GM18907 (cell line): Measurements from ENCODE around the gene PCK2.

ENCODE experiments used
- ATAC-seq: cut with Tn5 transposase; IDR thresholded peaks from one replicate; pipeline ENCODE4 v1.9.1; 2021; ENCODE audit warnings: mild to moderate bottlenecking, moderate library complexity; ENCODE audit not compliant: unreplicated experiment

Gene PCK2

GRCh38 chr14:24060984-24061913 is 32.9 kb upstream of the PCK2 start:
- no peak for ATAC-seq

GRCh38 chr14:24062216-24062980 is 31.7 kb upstream of the PCK2 start:
- ATAC-seq, result no peak

GRCh38 chr14:24063263-24063836 is 30.8 kb upstream of the PCK2 start:
- ATAC-seq, result no peak

DNA sequence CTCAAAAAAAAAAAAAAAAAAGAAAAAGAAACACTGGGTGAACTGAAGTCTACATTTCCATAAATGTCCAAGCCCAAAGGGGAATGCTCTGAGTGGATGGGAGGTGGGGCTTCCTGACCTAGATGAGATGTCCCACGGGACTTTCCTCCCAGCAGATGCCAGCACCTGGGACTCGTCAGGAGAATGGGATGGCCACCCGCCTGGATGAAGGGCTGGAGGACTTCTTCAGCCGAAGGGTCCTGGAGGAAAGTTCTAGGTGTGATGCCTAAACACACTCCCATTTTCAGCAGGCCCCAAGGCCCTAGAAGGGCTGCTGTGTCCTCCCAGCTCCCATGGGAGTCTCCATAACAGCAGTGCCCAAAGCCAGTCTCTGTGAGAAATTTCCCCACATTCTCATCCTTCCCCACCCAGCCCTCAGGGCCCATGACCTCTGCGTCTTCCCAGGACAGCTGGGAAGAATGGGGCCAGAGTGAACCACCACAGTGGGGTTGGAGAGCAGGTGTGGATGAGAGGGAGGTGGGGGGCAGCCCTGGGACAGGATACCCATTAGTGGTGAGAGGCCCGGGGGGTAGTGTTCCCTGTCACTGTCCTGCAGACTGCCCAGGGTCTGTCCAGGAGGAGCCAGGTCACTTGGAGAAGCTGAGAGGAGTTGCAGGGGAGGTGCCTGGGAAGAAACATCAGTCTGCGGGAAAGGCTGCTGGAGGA is 29.9 kb upstream of the PCK2 start:
- ATAC-seq, result no peak

DNA sequence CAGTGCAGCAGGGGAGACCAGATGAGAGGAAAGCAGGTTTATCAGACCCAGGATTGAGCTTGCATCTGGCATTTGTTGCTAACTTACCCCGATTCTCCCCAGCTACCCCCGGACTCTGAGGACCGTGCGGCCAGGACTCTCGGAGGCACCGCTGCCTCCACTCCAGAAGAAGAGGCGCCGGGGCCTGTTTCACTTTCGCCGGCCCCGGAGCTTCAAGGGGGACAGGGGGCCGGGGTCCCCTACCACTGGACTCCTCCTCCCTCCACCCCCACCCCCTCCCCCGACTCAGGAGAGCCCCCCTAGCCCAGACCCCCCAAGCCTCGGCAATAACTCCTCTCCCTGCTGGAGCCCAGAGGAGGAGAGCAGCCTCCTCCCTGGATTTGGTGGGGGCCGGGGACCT is 29.3 kb upstream of the PCK2 start:
- ATAC-seq, result no peak

DNA sequence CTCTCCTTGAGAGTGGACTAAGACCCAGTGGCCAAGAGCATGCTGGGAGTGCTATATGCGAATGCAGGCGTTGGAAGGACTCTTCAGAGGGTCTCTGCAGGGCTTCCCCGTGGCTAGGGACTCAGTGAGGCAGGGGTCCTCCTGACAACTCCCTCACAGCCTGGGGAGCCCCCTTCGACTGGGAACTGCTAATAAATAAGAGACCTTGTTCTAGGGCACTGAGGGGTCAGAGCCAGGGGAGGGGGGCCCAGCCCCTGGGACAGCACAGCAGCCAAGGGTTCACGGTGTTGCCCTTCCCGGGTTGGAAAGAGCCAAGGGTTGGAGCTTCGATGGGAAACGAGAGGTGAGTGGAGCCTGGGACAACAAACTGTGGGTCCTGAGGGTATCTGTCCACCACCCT is 28.7 kb upstream of the PCK2 start:
- ATAC-seq, result no peak

DNA sequence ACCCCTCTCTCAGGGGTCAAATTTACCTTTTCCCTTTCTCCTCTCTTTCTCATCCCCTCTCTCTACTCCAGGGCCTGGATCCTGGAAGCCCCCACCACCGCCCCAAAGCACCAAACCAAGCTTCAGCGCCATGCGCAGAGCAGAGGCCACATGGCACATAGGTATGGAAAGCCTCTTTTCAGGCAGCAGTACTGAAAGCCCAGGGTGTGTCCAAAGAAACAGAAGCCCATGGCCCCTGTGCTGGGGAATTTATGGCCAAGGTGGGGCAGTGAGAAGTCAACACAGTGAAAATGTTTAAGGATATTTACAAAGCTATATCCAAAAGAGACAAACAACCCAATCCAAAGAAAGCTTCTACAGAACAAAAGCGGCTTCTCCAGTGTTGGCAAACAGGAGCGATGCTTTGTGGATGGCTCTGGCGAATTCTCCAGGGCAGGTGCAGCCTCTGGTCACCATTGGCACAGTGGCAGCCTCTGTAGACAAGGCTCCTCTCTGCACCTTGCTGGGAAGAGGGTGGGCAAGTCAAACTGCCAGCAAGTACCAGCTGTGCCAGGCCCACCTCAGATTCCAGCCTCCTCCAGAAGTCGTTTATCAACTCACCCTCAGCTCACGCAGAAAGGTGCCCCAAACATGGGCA is 27.5 kb upstream of the PCK2 start:
- no peak for ATAC-seq

DNA sequence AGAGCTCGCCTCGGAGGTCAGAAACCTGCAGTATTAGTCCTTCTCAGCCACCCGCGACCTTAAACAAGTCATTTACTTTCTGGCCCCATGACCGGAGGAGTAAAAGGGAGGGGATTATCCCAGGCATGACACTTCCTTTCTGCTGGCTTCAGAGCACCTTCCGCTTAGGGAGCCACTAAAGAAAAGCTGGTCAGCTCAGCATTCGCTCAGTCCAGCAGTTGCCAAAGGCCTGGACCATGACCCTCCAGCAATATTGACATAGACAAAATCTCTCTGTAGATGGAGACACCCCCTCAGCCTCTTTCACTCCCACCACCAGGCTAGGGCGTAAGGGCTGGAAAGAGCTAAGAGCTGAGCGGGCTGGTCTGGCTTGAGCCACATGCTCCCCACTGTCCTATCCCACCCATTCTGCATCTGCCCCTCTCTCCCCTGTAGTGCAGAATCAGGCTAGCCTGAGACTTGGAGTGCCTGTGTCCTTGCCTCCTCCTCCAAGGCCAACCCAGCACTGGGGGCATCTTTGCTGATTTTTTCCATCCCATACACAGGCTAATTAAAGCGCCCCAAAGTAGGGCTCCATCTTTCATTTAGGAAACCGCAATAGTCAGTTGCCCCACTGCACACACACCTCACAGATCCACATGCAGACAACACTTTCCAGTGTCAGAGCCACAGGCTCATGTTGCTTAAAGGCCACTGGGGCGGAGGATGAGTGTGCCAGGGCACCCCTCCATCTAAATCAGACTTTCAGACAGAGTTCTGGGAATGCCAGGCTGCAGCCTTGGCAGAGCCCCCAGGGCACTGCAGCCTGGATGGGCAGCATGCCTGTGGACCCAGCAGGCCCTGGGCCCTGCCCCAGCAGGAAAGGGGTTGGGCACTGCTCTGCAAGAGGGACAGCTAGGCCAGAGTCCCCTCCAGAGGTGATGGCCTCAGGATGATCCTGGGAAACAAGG is 26.7 kb upstream of the PCK2 start:
- ATAC-seq, result no peak

- no peak for ATAC-seq
Observed at GRCh38 chr14:24068711-24069410, 25.2 kb upstream of the PCK2 start.

- no peak for ATAC-seq
Observed at GRCh38 chr14:24069411-24069735, 24.7 kb upstream of the PCK2 start.

GRCh38 chr14:24070285-24071143 is 23.6 kb upstream of the PCK2 start:
- ATAC-seq, result no peak

- no peak for ATAC-seq
Observed at GRCh38 chr14:24071144-24071697, 22.9 kb upstream of the PCK2 start, which contains the start of gene CPNE6. Gene CPNE6 (plus strand): TSS chr14:24071562. CDS start chr14:24072937, 1,375 bp downstream.

- ATAC-seq, result no peak
Observed at GRCh38 chr14:24071836-24072430, 22.2 kb upstream of the PCK2 start.

- no peak for ATAC-seq
Observed at GRCh38 chr14:24072436-24072835, 21.7 kb upstream of the PCK2 start.

DNA sequence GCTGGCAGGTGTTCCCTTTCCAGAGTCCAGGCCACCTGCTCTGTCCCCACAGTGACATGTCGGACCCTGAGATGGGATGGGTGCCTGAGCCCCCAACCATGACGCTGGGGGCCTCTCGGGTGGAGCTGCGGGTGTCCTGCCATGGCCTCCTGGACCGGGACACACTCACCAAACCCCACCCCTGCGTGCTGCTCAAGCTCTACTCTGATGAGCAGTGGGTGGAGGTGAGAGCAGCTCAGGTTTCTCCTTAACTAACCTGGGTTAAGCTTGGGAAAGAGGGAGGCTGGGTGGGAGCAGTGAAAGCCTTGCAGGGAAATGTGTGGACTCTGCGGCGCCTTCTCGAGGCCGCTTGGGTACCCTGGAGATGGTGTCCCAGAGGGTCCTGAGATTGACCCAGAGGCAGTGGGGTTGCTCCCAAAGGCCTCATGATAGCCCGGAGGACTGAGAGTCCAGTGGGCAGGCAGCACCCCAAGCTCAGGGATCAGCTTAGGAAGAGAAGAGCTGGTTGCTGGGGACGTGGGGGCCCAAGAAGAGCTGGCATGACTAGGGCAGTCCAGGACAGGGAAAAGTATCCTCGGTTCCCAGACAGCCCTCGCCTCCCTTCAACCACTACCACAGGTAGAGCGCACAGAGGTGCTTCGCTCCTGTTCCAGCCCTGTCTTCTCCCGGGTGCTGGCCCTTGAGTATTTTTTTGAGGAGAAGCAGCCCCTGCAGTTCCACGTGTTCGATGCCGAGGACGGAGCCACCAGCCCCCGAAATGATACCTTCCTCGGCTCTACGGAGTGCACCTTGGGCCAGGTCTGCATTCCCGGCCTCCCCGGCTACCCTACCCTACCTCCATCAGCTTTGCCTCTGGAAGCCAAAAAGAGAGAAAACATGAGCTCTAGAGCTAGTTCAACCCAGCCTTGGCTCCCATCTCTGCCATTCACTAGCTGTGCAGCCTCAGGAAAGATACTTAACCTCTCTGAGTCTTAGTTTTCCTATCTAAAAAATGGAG is 20.9 kb upstream of the PCK2 start:
- ATAC-seq, result no peak
